K562 (cell line): ENCODE measurements around the gene SCARF2. TPM values are rescaled to one million over a fixed set of nuclear protein-coding genes. Genes with fewer than 3 reads are reported as not detected.

Experiments
- DNMT1 ChIP-seq: fragments of 450-650 bp; IDR thresholded peaks from 2 replicates; pipeline ENCODE4 v1.6.1; 2016; ENCODE audit warnings: antibody characterized with exemption, mild to moderate bottlenecking
- FIP1L1 ChIP-seq: fragments of 200-400 bp; formaldehyde crosslinking; IDR thresholded peaks from 2 replicates; pipeline ENCODE4 v1.6.1; 2018; ENCODE audit warnings: mild to moderate bottlenecking, low read depth, low read length; ENCODE audit not compliant: poor library complexity, severe bottlenecking
- FOS ChIP-seq: IDR thresholded peaks from 3 replicates; pipeline ENCODE4 v1.6.1; 2011; ENCODE audit not compliant: insufficient read length; ENCODE audit errors: extremely low read depth
- NCOA2 ChIP-seq, 2 experiments: fragments of 450-650 bp; IDR thresholded peaks; 2 replicates each; pipeline ENCODE4 v1.6.1; 2018; ENCODE audit warnings: mild to moderate bottlenecking in 2 of 2, moderate library complexity in 1 of 2; ENCODE audit not compliant: partially characterized antibody in 2 of 2
- TFAM ChIP-seq: fragments of 250-450 bp; sonication (Bioruptor Pico); conservative IDR thresholded peaks from 2 replicates; pipeline ENCODE4 v1.5.0; 2021; ENCODE audit warnings: mild to moderate bottlenecking, moderate library complexity
- polyA plus RNA-seq, 8 experiments: library from polyadenylated mRNA; depleted of rRNA in 4 of 8; stranded (reverse) in 5 of 8; unstranded in 3 of 8; fragments of >200 nt; fragmentation: Nextera tagmentation in 2 of 8; fragmentation: Illumina TruSeq in 1 of 8; extraction: Ambion mirVana in 2 of 8; extraction: Trizol in 1 of 8; gene quantifications; 2 replicates each; pipeline versions ENCODE4 v1.2.1 to v1.2.3, GENCODE V29; 2011 to 2014; ENCODE audit warnings: inconsistent platforms in 1 of 8, missing spikeins in 1 of 8
- total RNA-seq, 7 experiments: library from RNA; depleted of rRNA in 6 of 7; stranded (reverse); fragments of >200 nt in 6 of 7; fragmentation: Illumina TruSeq in 2 of 7; extraction: Trizol in 2 of 7; gene quantifications; 2 replicates each; pipeline versions ENCODE4 v1.2.1 to v1.2.3, GENCODE V29; 2011 to 2021; ENCODE audit warnings: low replicate concordance in 1 of 7
- TF ChIP-seq, protein P1 (sequence below): sonication (generic); formaldehyde crosslinking; IDR thresholded peaks from 2 replicates; pipeline ENCODE4 v1.4.0; 2020; ENCODE audit warnings: mild to moderate bottlenecking, missing genetic modification reagents
- TF ChIP-seq, protein P2 (sequence below): sonication (generic); formaldehyde crosslinking; IDR thresholded peaks from 2 replicates; pipeline ENCODE4 v1.8.1; 2023; ENCODE audit warnings: mild to moderate bottlenecking, missing genetic modification reagents
- TF ChIP-seq, protein P3 (sequence below): fragments of 450-650 bp; IDR thresholded peaks from 2 replicates; pipeline ENCODE4 v1.6.1; 2017; ENCODE audit warnings: mild to moderate bottlenecking, moderate library complexity

SCARF2 gene
- total and polyA plus RNA-seq, 9 of the 15 experiments (the other 6 are each of a cell fraction or from before 2014, with no cell fraction given): 0.06 to 0.32 (median 0.21) TPM; not detected in 5

DNA sequence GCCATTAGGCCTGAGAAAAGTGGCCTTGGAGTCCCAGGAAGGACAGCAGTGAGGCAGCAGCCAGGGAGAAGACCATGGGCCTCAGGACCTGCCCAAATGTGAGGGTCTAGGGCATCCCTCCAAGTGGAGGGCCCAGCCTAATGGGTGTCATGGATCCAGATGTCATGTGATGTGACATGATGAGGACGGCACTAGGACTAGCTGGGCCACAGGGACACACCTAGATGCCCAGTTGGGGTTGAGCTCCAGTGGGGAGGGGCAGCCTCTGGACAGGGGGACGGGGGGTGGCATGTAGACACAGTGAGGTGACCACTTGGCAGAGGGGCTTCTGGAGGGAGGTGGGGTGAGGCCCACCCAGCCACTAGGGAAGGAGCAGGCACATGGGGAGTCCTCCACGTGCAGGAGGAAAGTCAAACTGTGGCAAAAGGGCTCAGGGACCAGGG lies 5.4 kb downstream of the SCARF2 start (continued):
- TF ChIP-seq, protein P1, sequence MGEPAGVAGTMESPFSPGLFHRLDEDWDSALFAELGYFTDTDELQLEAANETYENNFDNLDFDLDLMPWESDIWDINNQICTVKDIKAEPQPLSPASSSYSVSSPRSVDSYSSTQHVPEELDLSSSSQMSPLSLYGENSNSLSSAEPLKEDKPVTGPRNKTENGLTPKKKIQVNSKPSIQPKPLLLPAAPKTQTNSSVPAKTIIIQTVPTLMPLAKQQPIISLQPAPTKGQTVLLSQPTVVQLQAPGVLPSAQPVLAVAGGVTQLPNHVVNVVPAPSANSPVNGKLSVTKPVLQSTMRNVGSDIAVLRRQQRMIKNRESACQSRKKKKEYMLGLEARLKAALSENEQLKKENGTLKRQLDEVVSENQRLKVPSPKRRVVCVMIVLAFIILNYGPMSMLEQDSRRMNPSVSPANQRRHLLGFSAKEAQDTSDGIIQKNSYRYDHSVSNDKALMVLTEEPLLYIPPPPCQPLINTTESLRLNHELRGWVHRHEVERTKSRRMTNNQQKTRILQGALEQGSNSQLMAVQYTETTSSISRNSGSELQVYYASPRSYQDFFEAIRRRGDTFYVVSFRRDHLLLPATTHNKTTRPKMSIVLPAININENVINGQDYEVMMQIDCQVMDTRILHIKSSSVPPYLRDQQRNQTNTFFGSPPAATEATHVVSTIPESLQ: no peak
- TF ChIP-seq DNMT1: no peak
- no peak for TF ChIP-seq NCOA2 (IDR thresholded peaks at IDR 0.05; ENCODE audit: partially characterized antibody in 2 of 2)
- TF ChIP-seq, protein P2, sequence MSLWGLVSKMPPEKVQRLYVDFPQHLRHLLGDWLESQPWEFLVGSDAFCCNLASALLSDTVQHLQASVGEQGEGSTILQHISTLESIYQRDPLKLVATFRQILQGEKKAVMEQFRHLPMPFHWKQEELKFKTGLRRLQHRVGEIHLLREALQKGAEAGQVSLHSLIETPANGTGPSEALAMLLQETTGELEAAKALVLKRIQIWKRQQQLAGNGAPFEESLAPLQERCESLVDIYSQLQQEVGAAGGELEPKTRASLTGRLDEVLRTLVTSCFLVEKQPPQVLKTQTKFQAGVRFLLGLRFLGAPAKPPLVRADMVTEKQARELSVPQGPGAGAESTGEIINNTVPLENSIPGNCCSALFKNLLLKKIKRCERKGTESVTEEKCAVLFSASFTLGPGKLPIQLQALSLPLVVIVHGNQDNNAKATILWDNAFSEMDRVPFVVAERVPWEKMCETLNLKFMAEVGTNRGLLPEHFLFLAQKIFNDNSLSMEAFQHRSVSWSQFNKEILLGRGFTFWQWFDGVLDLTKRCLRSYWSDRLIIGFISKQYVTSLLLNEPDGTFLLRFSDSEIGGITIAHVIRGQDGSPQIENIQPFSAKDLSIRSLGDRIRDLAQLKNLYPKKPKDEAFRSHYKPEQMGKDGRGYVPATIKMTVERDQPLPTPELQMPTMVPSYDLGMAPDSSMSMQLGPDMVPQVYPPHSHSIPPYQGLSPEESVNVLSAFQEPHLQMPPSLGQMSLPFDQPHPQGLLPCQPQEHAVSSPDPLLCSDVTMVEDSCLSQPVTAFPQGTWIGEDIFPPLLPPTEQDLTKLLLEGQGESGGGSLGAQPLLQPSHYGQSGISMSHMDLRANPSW: 0 out of 2 replicates have a peak, but pooled peaks have one; percentile 80
- TF ChIP-seq FIP1L1: no peak
- no peak for TF ChIP-seq TFAM (CRISPR knock-in tag)
- no peak for TF ChIP-seq FOS
- TF ChIP-seq, protein P3, sequence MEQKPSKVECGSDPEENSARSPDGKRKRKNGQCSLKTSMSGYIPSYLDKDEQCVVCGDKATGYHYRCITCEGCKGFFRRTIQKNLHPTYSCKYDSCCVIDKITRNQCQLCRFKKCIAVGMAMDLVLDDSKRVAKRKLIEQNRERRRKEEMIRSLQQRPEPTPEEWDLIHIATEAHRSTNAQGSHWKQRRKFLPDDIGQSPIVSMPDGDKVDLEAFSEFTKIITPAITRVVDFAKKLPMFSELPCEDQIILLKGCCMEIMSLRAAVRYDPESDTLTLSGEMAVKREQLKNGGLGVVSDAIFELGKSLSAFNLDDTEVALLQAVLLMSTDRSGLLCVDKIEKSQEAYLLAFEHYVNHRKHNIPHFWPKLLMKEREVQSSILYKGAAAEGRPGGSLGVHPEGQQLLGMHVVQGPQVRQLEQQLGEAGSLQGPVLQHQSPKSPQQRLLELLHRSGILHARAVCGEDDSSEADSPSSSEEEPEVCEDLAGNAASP: no peak
